Stimulated activated CD8-positive, alpha-beta memory T cell treated with anti-CD3 and anti-CD28 coated beads, Interleukin-15, amount 100 ng/mL, for 4 hours (primary cell): ENCODE results near the gene HNRNPA1.
"Not testable (repeated sequence)": the region's sequence is repeated elsewhere in the genome, so short reads cannot be mapped to it uniquely, and the experiment has no call there.

Experiments used
- DNase-seq, 2 donors: peaks; one replicate each; pipeline ENCODE4 v3.0.0-alpha.2; 2020; ENCODE audit warnings: low read depth in 2 of 2

HNRNPA1 gene

GRCh38 chr12:54280468-54281260 is at the start of gene HNRNPA1:
Gene HNRNPA1, plus strand, starts transcription at chr12:54280726. Its CDS starts 82 bp downstream, at chr12:54280808.
- DNase-seq: peak; percentile 83 to 96

DNA sequence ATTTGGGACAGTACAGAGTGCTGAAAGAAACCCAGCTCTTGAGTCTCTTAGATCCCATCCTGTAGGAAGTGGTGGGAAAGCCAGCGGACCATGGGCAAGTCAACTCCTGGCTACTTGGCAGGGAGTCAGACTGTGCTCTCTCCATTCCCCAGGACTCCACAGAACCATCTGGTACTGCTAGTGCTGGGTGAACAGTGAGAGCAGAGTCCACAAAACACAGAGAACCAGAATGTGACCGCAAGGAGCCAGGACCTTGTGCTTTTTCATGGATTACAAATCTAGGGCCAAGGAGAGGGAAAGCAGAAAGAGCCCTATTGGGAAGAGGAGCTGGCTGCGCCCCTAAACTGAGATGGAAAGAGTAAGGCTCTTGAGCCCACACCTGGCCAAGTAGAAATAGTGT is 49.3 kb upstream of the HNRNPA1 start:
- not testable (repeated sequence) for DNase-seq

GRCh38 chr12:54232790-54233189 is 47.7 kb upstream of the HNRNPA1 start:
- no peak for DNase-seq

DNA sequence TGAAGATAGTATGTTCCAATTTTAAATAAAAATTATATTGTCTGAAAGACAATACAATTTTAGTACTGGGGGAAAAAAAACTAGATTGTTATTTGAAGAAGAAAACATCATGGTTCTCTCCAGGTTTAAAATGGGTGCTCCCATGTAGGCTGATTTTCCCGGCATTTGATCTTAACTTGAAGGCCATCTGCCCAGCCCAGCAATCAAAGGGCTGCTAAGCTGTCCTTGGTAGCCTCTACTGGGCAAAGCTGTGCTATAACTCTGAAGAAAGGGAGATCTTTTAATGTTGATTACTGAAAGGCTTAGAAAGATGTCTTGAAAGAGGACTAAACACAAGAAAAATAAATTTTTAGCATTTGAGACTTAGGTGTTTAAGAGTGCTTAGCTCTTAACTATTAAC is 42.0 kb upstream of the HNRNPA1 start:
- no peak for DNase-seq

DNA sequence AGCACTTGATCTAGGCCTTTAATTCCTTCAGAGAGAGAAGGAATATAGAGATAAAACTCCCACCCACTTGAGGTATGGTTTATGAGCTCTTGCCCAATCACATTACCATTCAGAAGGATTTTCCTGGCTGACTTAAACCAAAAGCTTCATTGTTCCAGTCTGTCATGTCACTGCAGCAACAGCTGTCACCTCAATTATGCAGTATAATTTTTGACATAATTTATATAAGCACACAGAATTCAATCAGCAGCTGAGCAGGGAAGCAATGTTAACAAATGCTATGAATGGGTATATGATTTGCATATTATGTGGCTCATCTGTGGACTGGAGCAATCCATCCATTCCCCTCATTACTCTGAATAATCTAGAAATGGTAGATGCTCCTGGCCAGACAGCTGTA is 40.9 kb upstream of the HNRNPA1 start:
- DNase-seq: no peak

DNA sequence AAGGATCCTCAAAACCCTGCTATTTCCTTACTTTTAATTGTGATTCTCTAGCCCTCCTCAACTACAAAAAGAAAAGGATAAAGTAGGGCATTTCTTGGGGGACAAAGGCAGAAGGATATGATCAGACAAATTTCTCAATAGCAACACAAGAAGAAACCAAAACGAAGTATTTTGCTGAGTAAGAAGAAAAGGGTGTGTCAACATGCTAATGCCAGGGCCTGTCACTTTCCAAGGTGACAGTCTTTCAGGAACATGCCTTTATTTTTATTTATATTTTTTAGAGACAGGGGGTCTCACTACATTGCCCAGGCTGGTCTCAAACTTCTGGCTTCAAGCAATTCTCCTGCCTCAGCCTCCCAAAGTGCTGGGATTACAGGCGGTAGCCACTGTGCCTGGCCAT is 40.4 kb upstream of the HNRNPA1 start:
- DNase-seq: no peak

DNA sequence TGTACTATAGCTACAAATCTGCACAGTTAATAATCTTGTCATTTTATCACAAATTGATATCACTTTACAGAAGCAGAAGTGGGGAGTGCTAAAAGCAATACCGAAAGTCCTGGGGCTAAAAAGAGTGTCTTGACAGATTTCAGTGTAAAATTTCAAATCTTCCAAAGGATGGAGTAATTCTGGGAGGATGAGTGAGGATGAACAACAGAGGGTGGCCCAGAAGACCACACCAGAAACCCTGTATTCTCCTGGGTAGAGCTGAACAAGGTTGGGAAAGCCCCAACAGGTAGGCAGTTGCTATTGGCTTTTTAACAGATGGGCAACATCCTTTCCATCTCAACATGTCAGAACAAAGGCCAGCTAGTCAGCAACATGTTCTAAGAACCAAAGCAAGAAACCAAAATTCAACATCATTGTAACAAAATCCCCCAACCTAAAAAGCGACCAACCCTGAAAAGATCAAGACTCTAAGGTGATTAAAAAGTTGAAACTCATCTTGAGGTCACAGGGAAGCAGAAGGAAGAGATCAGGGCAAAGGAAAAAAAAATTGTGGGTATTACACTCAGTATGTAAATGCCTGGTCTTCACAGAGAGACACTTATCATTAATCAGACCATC is 39.4 kb upstream of the HNRNPA1 start:
- no peak for DNase-seq

DNA sequence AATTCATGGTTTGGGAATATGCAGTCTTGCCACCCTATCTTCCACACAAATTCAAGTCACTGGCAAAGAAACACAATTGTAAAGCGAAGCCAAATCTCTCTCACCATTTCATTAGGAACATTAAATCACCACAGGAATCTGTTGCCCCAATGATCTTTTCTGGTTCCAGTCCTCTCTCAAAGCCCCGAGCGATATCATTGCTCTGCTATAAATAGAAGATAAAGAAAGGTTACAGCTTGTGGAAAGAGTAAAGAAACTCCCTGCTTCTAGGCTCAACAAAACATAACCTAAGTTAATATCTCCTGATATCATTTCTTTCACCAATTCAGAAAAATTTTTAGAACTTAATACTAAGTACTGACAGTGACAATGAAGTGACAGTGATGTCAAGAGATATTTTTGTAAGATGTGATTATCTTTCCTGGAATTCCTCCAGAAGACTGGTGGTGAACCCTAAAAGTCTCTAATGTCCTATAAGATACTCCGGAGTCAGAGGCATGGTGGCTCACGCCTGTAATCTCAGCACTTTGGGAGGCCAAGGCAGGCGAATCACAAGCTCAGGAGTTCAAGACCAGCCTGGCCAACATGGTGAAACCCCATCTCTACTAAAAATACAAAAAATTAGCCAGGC is 34.4 kb upstream of the HNRNPA1 start:
- no peak for DNase-seq

- no peak for DNase-seq
These were observed 31.0 kb upstream of the HNRNPA1 start for GRCh38 chr12:54249489-54249888.

- no peak for DNase-seq
These were observed 28.8 kb upstream of the HNRNPA1 start for GRCh38 chr12:54251667-54252284.

GRCh38 chr12:54253240-54253639 is 27.3 kb upstream of the HNRNPA1 start:
- DNase-seq: no peak

- DNase-seq: no peak
These were observed 23.2 kb upstream of the HNRNPA1 start for GRCh38 chr12:54257332-54257731.

DNA sequence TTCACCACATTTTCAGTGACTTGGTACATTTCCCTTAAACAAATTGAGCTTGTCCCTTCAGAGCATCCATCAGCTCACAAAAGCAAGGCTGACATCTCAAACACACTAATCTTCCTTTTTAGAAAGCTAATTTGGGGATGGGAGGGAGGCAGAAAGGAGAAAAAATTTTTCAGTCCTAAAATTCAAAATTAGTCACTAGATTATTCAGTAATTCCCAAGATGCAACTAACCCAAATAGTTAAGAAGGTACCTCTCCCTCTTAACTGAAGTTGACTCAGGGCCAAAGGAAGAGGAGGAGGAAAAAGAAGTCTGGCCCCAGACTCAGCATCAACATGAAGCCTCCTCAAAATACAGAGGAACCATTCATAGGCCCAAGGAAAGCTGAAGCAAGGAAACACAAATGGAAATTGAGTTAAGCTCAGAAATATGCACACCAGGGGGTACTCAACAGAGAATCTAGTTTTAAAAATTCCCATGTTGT is 22.3 kb upstream of the HNRNPA1 start:
- DNase-seq: no peak

GRCh38 chr12:54259194-54260011 is 21.1 kb upstream of the HNRNPA1 start:
- DNase-seq: no peak

DNA sequence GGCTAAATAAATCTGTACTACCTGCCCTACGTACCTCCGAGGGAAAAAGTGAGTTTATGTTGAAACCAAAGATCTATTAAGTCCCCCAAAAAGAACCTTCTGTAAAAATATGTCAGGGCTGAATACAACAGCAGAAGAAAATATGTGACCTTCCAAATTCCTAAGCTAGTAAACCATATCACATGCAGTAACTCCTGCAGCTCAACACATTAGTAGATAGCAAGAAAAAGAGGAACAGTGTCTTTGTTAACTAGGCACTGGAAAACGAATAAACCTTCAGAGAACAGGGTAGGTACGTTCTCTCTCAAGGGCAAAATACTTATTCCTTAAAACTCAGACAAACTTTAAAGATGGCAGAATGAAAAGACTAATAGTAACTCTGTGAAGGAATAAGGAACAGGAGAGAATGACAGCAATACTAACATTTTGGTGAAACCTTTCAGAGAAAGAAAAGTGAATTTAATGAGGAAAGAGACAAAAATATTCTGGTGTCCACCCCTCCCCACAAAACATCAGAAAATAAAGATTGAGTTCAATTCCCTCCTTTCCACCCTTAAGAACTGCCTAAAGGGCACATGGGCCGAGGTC is 18.6 kb upstream of the HNRNPA1 start:
- DNase-seq: no peak

- DNase-seq: no peak
These were observed 18.1 kb upstream of the HNRNPA1 start for GRCh38 chr12:54262403-54262925.

DNA sequence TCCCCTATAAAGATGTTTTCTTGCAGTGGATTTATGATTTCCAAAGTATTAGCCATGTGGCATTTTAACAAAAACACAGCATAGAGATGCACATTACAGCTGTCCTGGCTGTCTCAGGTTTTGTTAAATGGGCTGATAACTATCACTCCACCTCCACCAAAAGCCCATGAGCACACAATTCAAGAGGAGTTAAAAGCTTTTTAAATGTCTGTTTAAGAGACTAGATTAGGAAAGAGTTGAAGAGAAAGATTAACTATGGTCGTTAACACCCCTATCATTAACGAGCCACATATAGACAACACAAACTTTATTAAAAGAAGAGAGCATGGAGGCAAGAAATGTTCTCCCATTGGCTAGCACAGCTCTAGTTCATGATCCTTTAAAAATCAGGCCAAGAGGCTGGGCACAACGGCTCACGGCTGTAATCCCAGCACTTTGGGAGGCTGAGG is 15.1 kb upstream of the HNRNPA1 start:
- DNase-seq: no peak

DNA sequence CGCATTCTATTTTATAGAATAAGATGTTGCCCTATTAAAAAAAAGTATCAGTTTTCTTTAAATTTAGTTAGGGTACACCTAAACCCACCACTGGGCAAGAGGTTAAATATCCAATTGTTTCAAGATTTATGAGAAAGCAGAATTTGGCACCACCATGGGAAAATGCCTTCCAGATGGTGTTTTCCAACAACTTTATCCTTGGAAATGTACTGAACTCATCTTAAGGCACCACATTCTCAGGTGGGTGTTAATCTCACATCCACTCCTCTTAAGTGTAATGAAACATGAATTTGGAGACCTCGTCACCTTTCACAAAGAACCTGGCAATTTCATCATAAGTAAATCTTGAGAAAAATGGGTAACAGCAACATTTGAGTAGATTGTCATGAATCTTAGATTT is 13.7 kb upstream of the HNRNPA1 start:
- no peak for DNase-seq

GRCh38 chr12:54270345-54270744 is 10.2 kb upstream of the HNRNPA1 start:
- no peak for DNase-seq

DNA sequence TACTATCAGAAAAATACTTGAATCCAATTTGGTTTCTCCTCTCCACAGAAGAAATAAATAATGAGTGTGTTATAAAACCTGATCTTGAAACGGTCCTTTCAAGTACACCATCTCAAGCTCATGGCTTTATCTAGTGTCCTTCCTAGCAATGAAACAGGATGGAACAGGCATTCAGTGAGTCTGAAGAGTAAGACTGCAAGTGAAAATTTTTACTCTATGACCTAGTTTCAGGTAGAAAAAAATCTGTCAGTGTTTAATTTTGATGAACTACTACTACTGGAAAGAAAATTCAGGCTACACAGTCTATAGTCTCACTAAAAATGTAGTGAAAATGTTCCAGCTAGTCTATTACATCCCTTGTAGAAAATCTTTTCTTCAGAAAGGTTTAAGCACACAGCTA is 8.3 kb upstream of the HNRNPA1 start:
- no peak for DNase-seq

- DNase-seq: no peak
These were observed 6.5 kb upstream of the HNRNPA1 start for GRCh38 chr12:54273981-54274380.
